H9 (cell line): ENCODE measurements around the gene SF3B1. TPM values are rescaled to one million over a fixed set of nuclear protein-coding genes. Genes with fewer than 3 reads are reported as not detected.

ENCODE experiments used
- DNase-seq: peaks from one replicate; pipeline ENCODE4 v3.0.0-alpha.2; 2017
- H2AFZ ChIP-seq: one replicate; pipeline ENCODE4 v1.6.1; 2013; ENCODE audit warnings: mild to moderate bottlenecking, low read length, control low read depth, moderate library complexity
- H2AK5ac ChIP-seq: 2 replicates; pipeline ENCODE4 v1.6.1; 2013; ENCODE audit warnings: low read length, control low read depth, mixed read lengths; ENCODE audit not compliant: insufficient read length
- H2BK120ac ChIP-seq: one replicate; pipeline ENCODE4 v1.6.1; 2013; ENCODE audit warnings: low read depth, mild to moderate bottlenecking, low read length, control low read depth, inconsistent platforms; ENCODE audit not compliant: poor library complexity, severe bottlenecking
- H2BK12ac ChIP-seq: 2 replicates; pipeline ENCODE4 v1.6.1; 2013; ENCODE audit warnings: low read length, control low read depth, mixed read lengths, low read depth; ENCODE audit not compliant: insufficient read length
- H2BK15ac ChIP-seq: 2 replicates; pipeline ENCODE4 v1.6.1; 2013; ENCODE audit warnings: low read depth, low read length, control low read depth
- H2BK20ac ChIP-seq: one replicate; pipeline ENCODE4 v1.6.1; 2013; ENCODE audit warnings: low read depth, mild to moderate bottlenecking, low read length, control low read depth, inconsistent platforms; ENCODE audit not compliant: poor library complexity, severe bottlenecking
- H2BK5ac ChIP-seq: 2 replicates; pipeline ENCODE4 v1.6.1; 2013; ENCODE audit warnings: low read length, control low read depth, mixed read lengths; ENCODE audit not compliant: insufficient read length
- H3K14ac ChIP-seq: 2 replicates; pipeline ENCODE4 v1.6.1; 2013; ENCODE audit warnings: low read length, control low read depth; ENCODE audit not compliant: insufficient read depth
- H3K18ac ChIP-seq: 2 replicates; pipeline ENCODE4 v1.6.1; 2013; ENCODE audit warnings: low read depth, mild to moderate bottlenecking, mixed read lengths, low read length, control low read depth; ENCODE audit not compliant: insufficient read length
- H3K23ac ChIP-seq: 2 replicates; pipeline ENCODE4 v1.6.1; 2013; ENCODE audit warnings: low read length, control low read depth, mixed read lengths, low read depth; ENCODE audit not compliant: insufficient read length
- H3K23me2 ChIP-seq: 2 replicates; pipeline ENCODE4 v1.6.1; 2013; ENCODE audit warnings: low read depth, mild to moderate bottlenecking, mixed read lengths, low read length, control low read depth; ENCODE audit not compliant: insufficient read length, poor library complexity, severe bottlenecking
- H3K27ac ChIP-seq: 2 replicates; pipeline ENCODE4 v1.5.1; 2013; ENCODE audit warnings: low read length, control low read depth, mixed read lengths, low read depth; ENCODE audit not compliant: insufficient read length
- H3K27me3 ChIP-seq: 2 replicates; pipeline ENCODE4 v1.6.1; 2013; ENCODE audit warnings: low read length, control low read depth, inconsistent platforms; ENCODE audit not compliant: insufficient read depth
- H3K4ac ChIP-seq: 2 replicates; pipeline ENCODE4 v1.6.1; 2013; ENCODE audit warnings: low read depth, mild to moderate bottlenecking, control low read depth, inconsistent platforms, low read length, moderate library complexity
- H3K4me1 ChIP-seq: 2 replicates; pipeline ENCODE4 v1.6.1; 2013; ENCODE audit warnings: low read length, control low read depth, inconsistent platforms; ENCODE audit not compliant: insufficient read depth
- H3K4me2 ChIP-seq: 2 replicates; pipeline ENCODE4 v1.6.1; 2013; ENCODE audit warnings: low read length, control low read depth, mixed read lengths; ENCODE audit not compliant: insufficient read length, insufficient read depth
- H3K56ac ChIP-seq: 2 replicates; pipeline ENCODE4 v1.6.1; 2013; ENCODE audit warnings: low read depth, mild to moderate bottlenecking, mixed read lengths, low read length, control low read depth; ENCODE audit not compliant: insufficient read length
- H3K79me1 ChIP-seq: 2 replicates; pipeline ENCODE4 v1.6.1; 2013; ENCODE audit warnings: low read depth, mild to moderate bottlenecking, moderate library complexity, low read length, control low read depth, inconsistent platforms; ENCODE audit not compliant: insufficient read depth, poor library complexity, severe bottlenecking
- H3K79me2 ChIP-seq: 2 replicates; pipeline ENCODE4 v1.6.1; 2013; ENCODE audit warnings: low read length, control low read depth, inconsistent platforms; ENCODE audit not compliant: insufficient read depth
- H3K9ac ChIP-seq: 2 replicates; pipeline ENCODE4 v1.6.1; 2013; ENCODE audit warnings: low read length, control low read depth, mixed read lengths; ENCODE audit not compliant: insufficient read length; ENCODE audit errors: extremely low read depth
- H3K9me3 ChIP-seq: one replicate; pipeline ENCODE4 v1.6.1; 2013; ENCODE audit warnings: low read depth, low read length, inconsistent platforms; ENCODE audit not compliant: control insufficient read depth
- H3T11ph ChIP-seq: one replicate; pipeline ENCODE4 v1.6.1; 2013; ENCODE audit warnings: mild to moderate bottlenecking, low read length, control low read depth, inconsistent platforms
- H4K20me1 ChIP-seq: one replicate; pipeline ENCODE4 v1.6.1; 2013; ENCODE audit not compliant: control insufficient read depth, insufficient read length, insufficient read depth
- H4K5ac ChIP-seq: 2 replicates; pipeline ENCODE4 v1.6.1; 2013; ENCODE audit warnings: low read depth, mild to moderate bottlenecking, mixed read lengths, low read length, control low read depth; ENCODE audit not compliant: insufficient read length
- H4K8ac ChIP-seq: replicated peaks from 2 replicates; pipeline ENCODE4 v1.6.1; 2013; ENCODE audit warnings: low read length, control low read depth, mixed read lengths, low read depth; ENCODE audit not compliant: insufficient read length
- H4K91ac ChIP-seq: 2 replicates; pipeline ENCODE4 v1.6.1; 2013; ENCODE audit warnings: low read depth, mild to moderate bottlenecking, moderate library complexity, mixed read lengths, low read length, control low read depth; ENCODE audit not compliant: insufficient read length
- H3K27ac Mint-ChIP-seq, 3 experiments: 2 replicates in 2 of 3; 3 replicates in 1 of 3; pipeline ENCODE4 v1.8.0; 2020 to 2021; ENCODE audit warnings: mixed read lengths in 3 of 3, mild to moderate bottlenecking in 1 of 3, moderate library complexity in 1 of 3
- H3K27me3 Mint-ChIP-seq: 2 replicates; pipeline ENCODE4 v1.8.0; 2021; ENCODE audit warnings: low read depth, mild to moderate bottlenecking, moderate library complexity, mixed read lengths
- H3K36me3 Mint-ChIP-seq, 3 experiments: 2 replicates in 2 of 3; 3 replicates in 1 of 3; pipeline ENCODE4 v1.8.0; 2020 to 2021; ENCODE audit warnings: low read depth in 3 of 3, mixed read lengths in 3 of 3; ENCODE audit not compliant: insufficient read depth in 1 of 3
- H3K4me1 Mint-ChIP-seq, 2 experiments: 2 replicates each; pipeline ENCODE4 v1.8.0; 2020; ENCODE audit warnings: mixed read lengths in 2 of 2
- H3K4me3 Mint-ChIP-seq, 2 experiments: 2 replicates in 1 of 2; 3 replicates in 1 of 2; pipeline ENCODE4 v1.8.0; 2020 to 2021; ENCODE audit warnings: mild to moderate bottlenecking in 2 of 2, mixed read lengths in 2 of 2, moderate library complexity in 1 of 2
- H3K9me3 Mint-ChIP-seq, 2 experiments: 2 replicates in 1 of 2; 3 replicates in 1 of 2; pipeline ENCODE4 v1.8.0; 2020; ENCODE audit warnings: mild to moderate bottlenecking in 2 of 2, mixed read lengths in 2 of 2, moderate library complexity in 1 of 2
- WGBS: extraction: QIAGEN DNeasy Blood & Tissue Kit; methylation state at CpG from one replicate; pipeline ENCODE4 v1.1.7; 2013; ENCODE audit warnings: missing lambda C conversion rate, low lambda C conversion rate, mixed read lengths; ENCODE audit not compliant: insufficient read length; ENCODE audit errors: extremely low coverage; 5-methylcytosine and 5-hydroxymethylcytosine counted together
- total RNA-seq: library from RNA; stranded (reverse); gene quantifications from 2 replicates; pipeline ENCODE4 v1.2.1, GENCODE V29; 2021
- TF ChIP-seq, protein P1 (sequence below): fragments of 200-600 bp; sonication (generic); conservative IDR thresholded peaks from 3 replicates; pipeline ENCODE4 v1.8.0; 2021; ENCODE audit warnings: antibody characterized with exemption, mild to moderate bottlenecking

The SF3B1 gene
- total RNA-seq, 1 experiment from 2014 or later, result 278 TPM

DNA sequence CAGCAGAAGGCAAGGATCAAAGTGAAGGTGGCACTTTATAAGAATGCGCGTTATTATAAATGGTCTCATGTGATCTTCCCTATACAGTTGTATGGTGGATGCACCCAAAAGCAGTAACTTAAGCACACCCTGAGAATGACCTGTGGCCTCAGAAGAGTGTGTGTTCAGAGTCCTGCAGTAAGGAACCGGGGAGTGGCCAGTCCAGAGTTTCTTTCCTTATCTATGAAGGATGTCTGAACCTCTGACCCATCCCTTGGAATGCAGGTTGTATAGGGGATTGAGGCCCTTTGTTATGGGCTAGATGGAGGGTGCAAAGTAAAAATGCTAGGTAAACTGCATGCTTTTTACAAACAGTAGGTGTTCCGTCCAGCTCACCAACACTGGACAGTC is 80.7 kb downstream of the SF3B1 start:
- no peak overlapping the region for H2BK12ac ChIP-seq
- no peak overlapping the region for H3K4me2 ChIP-seq
- Mint-ChIP-seq H3K9me3 (no peaks in the 10 kb centered on the region), H3K27me3 (no peaks in the 10 kb centered on the region), H3K4me1 (peaks cover 0 to 6% of the 10 kb centered on the region in 2 experiments; a peak in 3 of 4 replicates), H3K27ac (no peak overlapping the region), H3K4me3 (no peak overlapping the region), H3K36me3 (no peaks in the 10 kb centered on the region)
- no peak overlapping the region for H4K8ac ChIP-seq
- H2AK5ac ChIP-seq, result no peak overlapping the region
- no peaks in the 10 kb centered on the region for H3K4me1 ChIP-seq
- H2AFZ ChIP-seq, result no peak overlapping the region
- H4K5ac ChIP-seq, result no peak overlapping the region
- TF ChIP-seq, protein P1, sequence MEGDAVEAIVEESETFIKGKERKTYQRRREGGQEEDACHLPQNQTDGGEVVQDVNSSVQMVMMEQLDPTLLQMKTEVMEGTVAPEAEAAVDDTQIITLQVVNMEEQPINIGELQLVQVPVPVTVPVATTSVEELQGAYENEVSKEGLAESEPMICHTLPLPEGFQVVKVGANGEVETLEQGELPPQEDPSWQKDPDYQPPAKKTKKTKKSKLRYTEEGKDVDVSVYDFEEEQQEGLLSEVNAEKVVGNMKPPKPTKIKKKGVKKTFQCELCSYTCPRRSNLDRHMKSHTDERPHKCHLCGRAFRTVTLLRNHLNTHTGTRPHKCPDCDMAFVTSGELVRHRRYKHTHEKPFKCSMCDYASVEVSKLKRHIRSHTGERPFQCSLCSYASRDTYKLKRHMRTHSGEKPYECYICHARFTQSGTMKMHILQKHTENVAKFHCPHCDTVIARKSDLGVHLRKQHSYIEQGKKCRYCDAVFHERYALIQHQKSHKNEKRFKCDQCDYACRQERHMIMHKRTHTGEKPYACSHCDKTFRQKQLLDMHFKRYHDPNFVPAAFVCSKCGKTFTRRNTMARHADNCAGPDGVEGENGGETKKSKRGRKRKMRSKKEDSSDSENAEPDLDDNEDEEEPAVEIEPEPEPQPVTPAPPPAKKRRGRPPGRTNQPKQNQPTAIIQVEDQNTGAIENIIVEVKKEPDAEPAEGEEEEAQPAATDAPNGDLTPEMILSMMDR, result no peak
- H2BK15ac ChIP-seq, result no peak overlapping the region
- H3K9me3 ChIP-seq, result no peaks in the 10 kb centered on the region
- no CpG with 5 or more reads among the region's 4 CpGs for WGBS
- H2BK5ac ChIP-seq, result no peak overlapping the region
- no peak overlapping the region for H3K56ac ChIP-seq
- DNase-seq, result no peak
- H3K23me2 ChIP-seq, result no peaks in the 10 kb centered on the region
- H4K20me1 ChIP-seq, result no peaks in the 10 kb centered on the region
- H4K91ac ChIP-seq, result no peak overlapping the region
- no peaks in the 10 kb centered on the region for H3K79me1 ChIP-seq
- H3K27ac ChIP-seq, result no peak overlapping the region
- no peak overlapping the region for H3K23ac ChIP-seq
- no peak overlapping the region for H3K4ac ChIP-seq
- no peak overlapping the region for H3K14ac ChIP-seq
- no peaks in the 10 kb centered on the region for H3K79me2 ChIP-seq
- H3K9ac ChIP-seq, result no peak overlapping the region
- H2BK20ac ChIP-seq, result no peak overlapping the region
- H3T11ph ChIP-seq, result no peak overlapping the region
- H3K27me3 ChIP-seq, result no peaks in the 10 kb centered on the region
- H2BK120ac ChIP-seq, result no peak overlapping the region
- no peak overlapping the region for H3K18ac ChIP-seq
